ENCODE measurements around the gene CFAP298.

Gene CFAP298

DNA sequence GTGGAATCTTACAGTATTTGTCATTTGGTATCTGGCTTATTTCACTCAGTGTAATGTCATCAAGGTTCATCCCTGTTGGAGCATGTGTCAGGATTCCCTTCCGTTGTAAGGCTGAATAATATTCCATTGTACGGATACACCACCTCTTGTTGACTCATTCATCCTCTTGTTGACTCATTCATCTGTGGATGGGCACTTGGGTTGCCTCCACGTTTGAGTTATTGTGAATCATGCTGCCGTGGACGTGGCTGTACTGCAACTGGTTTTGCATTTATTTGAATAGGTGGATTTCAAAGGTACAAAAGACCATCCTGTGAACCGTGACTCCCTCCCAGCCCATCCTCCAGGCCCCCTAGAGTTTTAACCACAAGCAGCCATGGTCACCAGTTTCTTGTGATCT, 15.0 kb downstream of the CFAP298 start:
- DNase-seq, result no peak

- DNase-seq, result no peak
Observed at GRCh38 chr21:32595431-32595830, 16.7 kb downstream of the CFAP298 start.

DNA sequence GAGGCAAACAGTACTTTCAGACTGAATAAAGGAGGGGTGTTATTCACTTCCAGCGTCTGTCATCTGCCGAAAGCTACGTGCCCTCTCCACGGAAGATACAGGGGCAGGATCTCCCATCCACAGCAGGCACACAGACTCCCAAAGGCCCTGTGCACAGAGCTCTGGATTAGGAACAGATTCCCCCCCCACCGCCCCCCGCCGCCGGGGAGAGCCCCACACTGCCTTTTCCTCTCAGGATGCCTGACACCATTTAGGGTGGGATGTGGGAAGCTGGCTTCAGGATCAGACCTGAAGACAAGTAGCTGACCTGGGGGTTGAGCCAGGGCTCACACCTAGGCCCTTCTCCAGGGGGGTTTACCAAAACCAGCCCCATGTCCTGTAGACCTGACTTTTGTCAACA, 18.5 kb downstream of the CFAP298 start:
- DNase-seq, result no peak

DNA sequence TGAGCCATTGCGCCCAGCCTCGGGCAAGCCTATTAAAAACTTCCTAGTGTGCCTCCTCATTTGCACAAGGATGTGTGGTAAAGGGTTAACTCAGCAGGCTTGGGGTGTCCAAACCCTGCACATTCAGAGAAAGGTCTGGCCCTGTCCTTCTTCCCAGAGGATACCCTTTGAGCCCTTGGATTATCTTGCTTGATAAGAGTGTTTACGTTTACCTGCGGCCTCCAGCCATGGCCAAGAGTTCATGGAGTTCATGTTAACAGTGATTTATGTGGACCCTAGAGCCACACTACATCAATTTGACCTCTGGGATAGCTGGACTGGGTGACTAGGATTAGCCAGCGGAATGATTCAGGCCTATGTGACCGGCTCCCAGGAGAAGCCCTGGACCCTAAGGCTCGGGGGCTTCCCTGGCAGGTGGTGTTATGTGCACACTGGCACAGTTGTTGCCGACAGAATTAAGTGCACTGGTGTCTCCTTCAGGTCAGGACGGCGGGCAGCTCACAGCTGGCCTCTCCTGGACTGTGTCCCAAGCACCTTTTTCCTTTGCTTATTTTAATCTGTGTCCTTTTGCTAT, 19.2 kb downstream of the CFAP298 start:
- DNase-seq, result no peak

GRCh38 chr21:32590130-32590529, 22.0 kb downstream of the CFAP298 start:
- no peak for DNase-seq

DNA sequence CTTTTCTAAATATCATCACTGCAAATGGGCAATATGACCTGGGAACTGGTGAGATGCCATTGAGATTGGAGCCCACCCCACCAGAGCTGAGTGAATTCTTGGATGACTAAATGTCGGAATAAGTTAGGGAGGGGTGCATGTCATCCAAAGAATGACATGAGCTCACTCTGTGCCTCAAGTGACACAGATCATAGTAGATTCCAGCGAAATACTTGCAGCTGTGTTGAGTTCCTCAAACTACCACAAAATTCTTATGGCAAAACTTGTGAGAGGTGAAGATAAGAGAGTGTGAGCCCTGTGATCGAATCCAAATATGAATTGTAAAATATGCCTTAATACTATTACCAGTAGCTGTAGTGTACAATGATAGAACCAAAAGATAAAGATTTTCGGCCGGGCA, 24.5 kb downstream of the CFAP298 start:
- no peak for DNase-seq

DNA sequence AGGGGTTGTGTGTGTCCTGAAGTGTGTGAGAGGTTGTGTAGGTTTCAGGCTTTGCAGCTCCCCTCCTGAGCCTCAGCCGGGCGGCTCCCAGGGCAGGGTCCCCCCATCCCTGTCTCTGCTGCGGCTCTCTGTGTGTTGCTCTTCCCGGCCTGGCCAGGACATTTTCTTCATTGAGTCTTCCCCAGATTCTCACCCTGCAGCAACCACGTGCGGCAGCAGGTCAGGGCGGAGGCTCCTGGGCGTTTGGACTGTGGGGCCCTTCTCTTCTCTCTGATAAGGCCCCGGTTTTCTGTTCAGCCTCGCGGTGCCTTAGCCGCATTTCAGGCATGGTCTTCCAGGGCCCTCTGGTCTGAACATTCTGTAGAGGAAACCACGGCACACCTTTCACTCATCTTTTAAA, 25.1 kb downstream of the CFAP298 start:
- DNase-seq, result no peak

- DNase-seq, result no peak
Observed at GRCh38 chr21:32585970-32586369, 26.2 kb downstream of the CFAP298 start.

GRCh38 chr21:32585042-32585710, 27.0 kb downstream of the CFAP298 start, which contains the start of gene TCP10L:
Gene TCP10L (minus strand): TSS chr21:32585523. CDS start chr21:32584304, 1,219 bp downstream.
- no peak for DNase-seq

GRCh38 chr21:32584472-32584871, 27.7 kb downstream of the CFAP298 start:
- no peak for DNase-seq

DNA sequence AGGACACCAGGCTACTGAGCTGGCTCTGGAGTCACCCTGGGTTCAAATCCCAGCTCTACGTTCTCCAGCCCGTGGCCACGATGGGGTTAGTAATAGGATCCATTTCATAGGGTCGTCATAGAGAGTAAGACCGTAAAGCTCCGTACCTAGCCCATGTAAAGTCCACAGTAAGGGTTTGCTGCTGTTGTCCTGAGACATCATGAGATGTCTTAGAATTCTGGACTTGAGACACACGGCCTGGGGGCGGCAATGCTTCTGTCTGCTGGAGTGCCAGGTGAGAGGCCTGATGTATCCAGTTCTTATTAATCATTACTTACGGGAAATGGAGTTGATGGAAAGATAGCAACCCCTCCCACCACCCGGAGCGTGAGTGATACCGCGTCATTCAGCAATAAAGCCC, 30.4 kb downstream of the CFAP298 start:
- DNase-seq, result no peak

- DNase-seq, result no peak
Observed at GRCh38 chr21:32580949-32581348, 31.2 kb downstream of the CFAP298 start.

- DNase-seq, result peak; percentile 44
Observed at GRCh38 chr21:32578107-32578691, 34.0 kb downstream of the CFAP298 start.

DNA sequence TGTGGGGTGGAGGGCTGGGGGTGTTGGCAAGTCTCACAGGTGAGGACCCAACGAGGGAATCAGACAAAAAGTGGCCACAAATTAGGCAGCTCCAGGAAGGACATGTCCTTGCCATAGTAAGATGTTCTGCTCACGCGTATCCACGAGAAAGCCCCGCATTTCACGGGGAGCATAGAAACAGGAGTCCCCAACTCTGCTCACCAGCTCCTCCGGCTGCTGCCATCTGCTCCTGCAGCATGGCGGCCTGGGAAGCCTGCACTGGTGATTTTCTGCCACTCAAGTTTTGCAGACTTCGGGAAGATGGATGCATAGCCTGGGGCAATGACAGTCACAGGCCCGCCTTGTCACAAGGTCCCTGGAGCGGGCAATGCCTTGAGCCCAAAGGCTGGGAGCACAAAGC, 36.2 kb downstream of the CFAP298 start:
- DNase-seq, result no peak

GRCh38 chr21:32574946-32575925, 36.9 kb downstream of the CFAP298 start:
- no peak for DNase-seq

- DNase-seq, result no peak
Observed at GRCh38 chr21:32572574-32573420, 39.4 kb downstream of the CFAP298 start.

DNA sequence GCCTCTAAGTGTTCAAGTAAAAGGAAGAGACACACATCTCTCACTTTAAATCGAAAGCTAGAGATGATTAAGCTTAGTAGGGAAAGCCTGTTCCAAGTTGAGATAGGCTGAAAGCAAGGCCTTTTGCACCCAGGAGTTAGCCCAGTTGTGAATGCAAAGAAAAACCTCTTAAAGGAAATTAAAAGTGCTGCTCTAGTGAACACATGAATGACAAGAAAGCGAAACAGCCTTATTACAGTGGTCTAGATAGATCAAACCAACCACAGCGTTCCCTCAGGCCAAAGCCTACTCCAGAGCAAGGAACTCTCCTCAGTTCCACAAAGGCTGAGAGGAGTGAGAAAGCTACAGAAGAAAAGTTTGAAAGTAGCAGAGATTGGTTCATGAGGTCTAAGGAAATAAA, 41.7 kb downstream of the CFAP298 start:
- DNase-seq, result no peak

DNA sequence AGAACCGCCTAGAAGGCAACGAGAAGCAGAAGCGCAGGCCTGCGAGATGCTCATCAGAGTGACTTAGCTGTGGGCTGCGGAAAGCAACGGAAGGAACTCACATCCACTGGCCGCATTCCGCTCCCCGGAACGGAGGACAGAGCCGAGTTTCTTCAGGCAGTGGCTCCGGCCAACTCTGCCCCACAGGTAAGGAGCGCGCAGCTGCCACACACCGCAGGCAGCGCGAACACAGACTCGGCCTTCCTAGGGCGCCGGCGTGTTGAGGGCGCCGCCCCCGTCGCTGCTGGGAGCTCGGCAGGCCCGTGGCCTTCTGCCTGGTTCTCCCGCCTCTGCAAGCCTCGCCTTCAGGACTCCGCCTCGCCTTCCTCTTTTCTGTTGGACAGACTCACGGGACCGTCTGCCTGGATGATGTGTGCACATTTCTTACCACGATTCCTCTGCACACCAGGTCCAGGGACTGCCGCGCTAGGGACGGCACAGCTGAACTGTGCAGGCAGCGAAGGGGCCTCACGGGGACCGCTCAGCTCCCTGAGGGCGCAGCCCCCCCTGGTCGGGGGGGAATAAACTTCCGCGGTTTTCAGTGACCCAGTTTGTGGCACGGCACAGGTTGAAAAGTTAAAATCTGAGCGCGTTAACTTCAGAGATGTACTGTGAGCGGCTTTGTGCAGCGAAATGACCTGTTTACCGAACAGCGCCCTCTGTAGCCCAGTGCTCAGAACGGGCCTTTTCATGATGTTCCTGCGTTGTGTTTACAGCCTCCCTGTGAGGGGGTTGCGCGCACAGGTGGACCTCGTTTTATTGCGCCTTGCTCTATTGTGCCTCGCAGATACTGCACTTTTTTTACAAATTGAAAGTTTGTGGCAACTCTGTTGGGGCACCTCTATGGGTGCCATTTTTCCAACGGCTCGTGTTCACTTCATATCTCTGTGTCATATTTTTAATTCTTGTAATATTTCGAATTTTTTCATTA, 42.6 kb downstream of the CFAP298 start:
- peak; percentile 87 for DNase-seq

- DNase-seq, result no peak
Observed at GRCh38 chr21:32567626-32568025, 44.6 kb downstream of the CFAP298 start.

GRCh38 chr21:32566741-32567389, 45.3 kb downstream of the CFAP298 start:
- no peak for DNase-seq
